AG04450 (cell line): Measurements from ENCODE around the gene CAPN7. TPM values are rescaled to one million over a fixed set of nuclear protein-coding genes. Genes with fewer than 3 reads are reported as not detected.

Experiments used
- CTCF ChIA-PET: fragments of 300-600, 350-600 bp; formaldehyde crosslinking; extraction: SDS; loops from one replicate; lab custom pipeline; 2022; ENCODE audit warnings: antibody characterized with exemption, inconsistent platforms; lab: Charles Lee
- POLR2A ChIA-PET: fragments of 350-600 bp; formaldehyde crosslinking; extraction: SDS; loops from one replicate; lab custom pipeline; 2021; ENCODE audit warnings: antibody characterized with exemption, inconsistent platforms; lab: Yijun Ruan, JAX
- DNase-seq: peaks from one replicate; pipeline ENCODE4 v3.0.0-alpha.2; 2011; ENCODE audit warnings: low read depth, low spot score
- H3K27ac ChIP-seq: one replicate; pipeline ENCODE4 v1.5.1; 2012; ENCODE audit warnings: low read depth, low read length, control low read depth
- H3K27me3 ChIP-seq: one replicate; pipeline ENCODE4 v1.6.0; 2012; ENCODE audit warnings: low read length; ENCODE audit not compliant: control insufficient read depth, insufficient read depth
- H3K4me3 ChIP-seq: 2 replicates; pipeline ENCODE4 v1.5.1; 2011; ENCODE audit warnings: mild to moderate bottlenecking, low read depth, low read length, control low read depth
- H3K9me3 ChIP-seq: 2 replicates; pipeline ENCODE4 v1.5.1; 2012; ENCODE audit warnings: low read length; ENCODE audit not compliant: control insufficient read depth, insufficient read depth
- polyA plus RNA-seq: library from polyadenylated mRNA; depleted of rRNA; stranded (reverse); fragments of >200 nt; gene quantifications from 2 replicates; pipeline ENCODE4 v1.2.3, GENCODE V29; 2011
- TF ChIP-seq, protein P1 (sequence below): IDR thresholded peaks from 2 replicates; pipeline ENCODE4 v1.5.1; 2011; ENCODE audit warnings: low read depth, low read length, control low read depth, inconsistent platforms

Gene CAPN7
- polyA plus RNA-seq, 1 experiment, result 29.0 TPM

DNA sequence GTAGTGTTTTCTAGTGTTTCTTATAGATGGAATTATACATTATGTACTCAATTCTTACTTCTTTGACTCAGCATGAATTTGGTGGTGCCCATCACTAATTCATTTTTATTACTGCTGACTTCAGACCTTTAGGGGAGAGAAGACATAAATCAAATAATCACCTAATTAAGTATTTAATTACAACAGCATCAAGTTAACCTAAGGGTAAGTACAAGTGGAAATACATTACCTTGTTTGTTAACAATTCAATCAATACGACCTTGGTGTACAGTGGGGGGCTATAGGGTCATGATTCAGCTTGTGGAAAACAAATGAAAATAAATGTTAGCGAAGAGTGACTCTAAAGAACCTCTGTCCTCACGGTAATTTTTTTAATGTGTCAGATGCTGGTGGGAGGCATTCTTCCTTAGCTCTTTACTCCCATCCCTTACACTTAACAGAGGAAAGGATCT lies 538 bp upstream of the CAPN7 start:
- no peaks in the 10 kb centered on the region for H3K9me3 ChIP-seq
- ChIA-PET CTCF (interaction anchor here (0.6 to 10.2 kb wide), 18 partner anchors 8 to 800 kb away, joined by 3 to 135 read pairs (median 5); no protein-coding TSS in a partner anchor), POLR2A (interaction anchor here (0.6 to 1.0 kb wide), 6 partner anchors 25 to 402 kb away, joined by 3 to 4 read pairs (median 3); no protein-coding TSS in a partner anchor)
- DNase-seq, result no peak
- H3K27ac ChIP-seq, result peak overlapping the region; percentile 75
- peak overlapping the region; percentile 67 for H3K4me3 ChIP-seq
- no peaks in the 10 kb centered on the region for H3K27me3 ChIP-seq
- TF ChIP-seq, protein P1, sequence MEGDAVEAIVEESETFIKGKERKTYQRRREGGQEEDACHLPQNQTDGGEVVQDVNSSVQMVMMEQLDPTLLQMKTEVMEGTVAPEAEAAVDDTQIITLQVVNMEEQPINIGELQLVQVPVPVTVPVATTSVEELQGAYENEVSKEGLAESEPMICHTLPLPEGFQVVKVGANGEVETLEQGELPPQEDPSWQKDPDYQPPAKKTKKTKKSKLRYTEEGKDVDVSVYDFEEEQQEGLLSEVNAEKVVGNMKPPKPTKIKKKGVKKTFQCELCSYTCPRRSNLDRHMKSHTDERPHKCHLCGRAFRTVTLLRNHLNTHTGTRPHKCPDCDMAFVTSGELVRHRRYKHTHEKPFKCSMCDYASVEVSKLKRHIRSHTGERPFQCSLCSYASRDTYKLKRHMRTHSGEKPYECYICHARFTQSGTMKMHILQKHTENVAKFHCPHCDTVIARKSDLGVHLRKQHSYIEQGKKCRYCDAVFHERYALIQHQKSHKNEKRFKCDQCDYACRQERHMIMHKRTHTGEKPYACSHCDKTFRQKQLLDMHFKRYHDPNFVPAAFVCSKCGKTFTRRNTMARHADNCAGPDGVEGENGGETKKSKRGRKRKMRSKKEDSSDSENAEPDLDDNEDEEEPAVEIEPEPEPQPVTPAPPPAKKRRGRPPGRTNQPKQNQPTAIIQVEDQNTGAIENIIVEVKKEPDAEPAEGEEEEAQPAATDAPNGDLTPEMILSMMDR, result no peak

DNA sequence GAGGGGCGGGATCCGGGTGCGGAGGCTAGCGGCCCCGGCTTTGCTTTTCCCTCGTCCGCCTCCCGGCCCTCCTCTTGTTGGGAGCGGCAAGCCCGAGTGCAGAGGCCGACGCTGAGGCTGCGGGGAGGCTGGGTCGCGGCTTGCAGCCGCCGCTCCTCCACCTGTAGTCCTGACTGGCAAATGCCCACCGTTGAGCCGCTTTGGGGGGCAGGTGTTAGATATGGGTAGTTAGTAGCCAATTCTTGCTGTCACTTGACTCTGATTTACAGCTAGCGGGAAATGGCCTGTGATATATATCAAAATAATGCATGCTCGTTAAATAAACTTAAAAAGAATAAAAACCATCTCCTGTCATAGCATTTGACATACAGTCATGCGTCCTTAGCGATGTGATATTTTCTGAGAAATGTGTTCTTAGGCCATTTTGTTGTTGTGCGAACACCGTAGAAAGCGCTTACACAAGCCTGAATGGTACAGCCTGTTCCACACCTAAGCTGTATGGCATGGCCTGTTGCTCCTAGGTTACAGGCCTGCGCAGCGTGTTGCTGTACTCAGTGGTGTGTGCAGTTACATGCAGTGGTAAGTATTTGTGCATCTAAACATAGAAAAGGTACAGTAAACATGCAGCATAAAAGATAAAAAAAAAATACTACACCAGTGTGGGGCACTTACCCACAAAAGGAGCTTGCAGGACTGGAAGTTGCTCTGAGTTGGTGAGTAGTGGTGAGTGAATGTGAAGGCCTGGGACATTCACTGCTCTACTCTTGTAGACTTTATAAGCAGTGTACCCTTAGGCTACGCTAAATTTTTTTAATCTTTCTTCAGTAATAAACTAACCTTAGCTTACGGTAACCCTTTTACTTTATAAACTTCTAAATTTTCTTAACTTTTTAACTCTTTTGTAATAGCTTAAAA lies 873 bp downstream of the CAPN7 start:
- ChIA-PET POLR2A (no interaction called here), CTCF (interaction anchor here (0.6 to 10.2 kb wide), 10 partner anchors 8 to 595 kb away, joined by 3 to 135 read pairs (median 6); no protein-coding TSS in a partner anchor)
- Histone ChIP-seq H3K4me3 (peak overlapping the region; percentile 92), H3K27me3 (no peaks in the 10 kb centered on the region), H3K27ac (peak overlapping the region; percentile 65), H3K9me3 (no peaks in the 10 kb centered on the region)
- TF ChIP-seq, protein P1, result no peak
- DNase-seq, result no peak

DNA sequence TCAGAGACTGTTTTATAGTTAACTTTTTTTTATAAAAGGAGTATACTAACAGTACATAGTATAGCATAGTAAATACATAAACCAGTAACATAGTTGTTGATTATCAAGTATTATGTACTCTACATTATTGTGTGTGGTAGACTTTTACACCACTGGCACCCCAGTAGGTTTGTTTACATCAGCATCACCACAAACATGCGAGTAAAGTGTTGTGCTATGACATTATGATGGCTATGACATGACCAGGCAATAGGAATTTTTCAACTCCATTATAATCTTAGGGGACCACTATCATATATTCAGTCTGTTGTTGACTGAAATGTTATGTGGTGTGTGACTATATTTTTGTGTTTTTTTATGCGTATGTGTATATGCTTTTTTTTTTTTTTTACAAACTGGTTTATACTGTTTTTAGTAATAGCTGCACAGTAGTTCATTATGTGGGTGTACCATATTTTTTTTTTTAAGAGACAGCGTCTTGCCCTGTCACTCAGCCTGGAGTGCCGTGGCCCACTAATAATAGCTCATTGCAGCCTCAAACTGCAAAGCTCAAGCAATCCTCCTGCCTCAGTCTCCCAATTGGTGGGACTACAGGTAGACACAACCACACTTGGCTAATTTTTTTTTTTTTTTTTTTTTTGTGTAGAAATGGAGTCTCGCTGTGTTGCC lies 1.9 kb downstream of the CAPN7 start:
- POLR2A ChIA-PET, result interaction anchor here (0.8 kb wide), 1 partner anchor 143 kb away, joined by 10 read pairs; the partner anchor contains the start of gene MRPS25
- H3K9me3 ChIP-seq, result no peaks in the 10 kb centered on the region
- H3K27ac ChIP-seq, result no peak overlapping the region
- DNase-seq, result no peak
- TF ChIP-seq, protein P1, result no peak
- H3K4me3 ChIP-seq, result peak overlapping the region; percentile 92
- H3K27me3 ChIP-seq, result no peaks in the 10 kb centered on the region
- CTCF ChIA-PET, result interaction anchor here (0.6 to 10.2 kb wide), 11 partner anchors 61 to 1660 kb away, joined by 3 to 98 read pairs (median 6); no protein-coding TSS in a partner anchor

DNA sequence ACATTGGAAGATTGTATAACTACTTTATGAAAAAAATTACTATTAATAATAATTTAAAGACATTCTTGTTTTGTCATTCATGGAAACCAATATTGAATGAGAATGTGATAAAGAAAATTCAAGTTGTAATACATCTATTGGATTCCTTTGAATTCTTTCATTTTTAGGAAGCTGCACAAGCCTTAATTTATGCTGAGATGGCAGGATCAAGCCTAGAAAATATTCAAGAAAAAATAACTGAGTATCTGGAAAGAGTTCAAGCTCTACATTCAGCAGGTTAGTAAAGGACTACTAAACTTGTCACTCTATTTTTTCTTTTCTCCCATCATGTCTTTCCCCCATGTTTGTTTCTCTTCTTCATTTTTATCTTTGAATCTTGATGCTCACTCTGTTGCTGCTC lies 5.9 kb downstream of the CAPN7 start:
- H3K27me3 ChIP-seq, result no peaks in the 10 kb centered on the region
- ChIA-PET POLR2A (no interaction called here), CTCF (interaction anchor here (1.2 kb wide), 1 partner anchor 9 kb away, joined by 3 read pairs; no protein-coding TSS in a partner anchor)
- H3K4me3 ChIP-seq, result no peak overlapping the region
- H3K27ac ChIP-seq, result no peak overlapping the region
- TF ChIP-seq, protein P1, result no peak
- no peaks in the 10 kb centered on the region for H3K9me3 ChIP-seq
- no peak for DNase-seq
